NCI-H128 (cell line): ENCODE results near the gene XIRP2.
A peak's percentile ranks its signal among the peaks of the same experiment; 100 is the strongest.

Source experiments
- DNase-seq: peaks from one replicate; lab custom pipeline; 2025; ENCODE audit not compliant: unreplicated experiment; lab: John Stamatoyannopoulos, UW

XIRP2 gene

DNA sequence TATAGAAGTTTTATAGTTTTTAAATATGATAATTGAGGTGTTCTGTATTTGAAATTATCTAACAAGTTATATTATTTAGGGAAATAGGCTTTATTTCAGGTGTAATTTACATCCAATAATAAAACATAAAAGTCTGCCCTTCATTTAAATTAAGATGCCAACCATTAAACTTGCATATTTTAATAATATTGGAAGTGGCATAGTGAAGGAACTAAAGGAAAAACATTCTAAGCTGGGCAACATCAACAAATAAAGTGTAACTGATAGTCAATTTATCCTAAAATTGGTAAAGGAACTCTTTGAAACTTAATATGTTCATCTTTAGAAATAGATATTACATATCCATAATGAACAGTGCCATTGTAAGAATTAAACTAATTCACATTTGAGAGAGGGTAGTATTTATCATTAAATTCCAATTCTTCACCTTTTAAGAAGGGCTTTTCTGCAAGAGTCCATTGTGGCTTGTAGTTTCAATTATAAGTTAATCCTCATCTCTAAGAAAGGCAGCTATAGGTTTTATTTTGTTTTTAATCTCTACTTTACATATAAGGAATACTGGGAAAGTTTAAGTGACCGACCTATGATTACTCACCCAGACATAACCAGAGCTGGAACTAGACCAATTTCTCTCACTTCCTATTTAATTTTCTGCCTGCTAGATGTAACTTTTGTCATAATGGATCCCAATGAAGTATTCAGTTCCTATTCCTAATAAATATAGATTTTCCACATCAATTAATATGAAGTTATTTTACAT is 401.6 kb downstream of the XIRP2 start:
- no peak for DNase-seq

DNA sequence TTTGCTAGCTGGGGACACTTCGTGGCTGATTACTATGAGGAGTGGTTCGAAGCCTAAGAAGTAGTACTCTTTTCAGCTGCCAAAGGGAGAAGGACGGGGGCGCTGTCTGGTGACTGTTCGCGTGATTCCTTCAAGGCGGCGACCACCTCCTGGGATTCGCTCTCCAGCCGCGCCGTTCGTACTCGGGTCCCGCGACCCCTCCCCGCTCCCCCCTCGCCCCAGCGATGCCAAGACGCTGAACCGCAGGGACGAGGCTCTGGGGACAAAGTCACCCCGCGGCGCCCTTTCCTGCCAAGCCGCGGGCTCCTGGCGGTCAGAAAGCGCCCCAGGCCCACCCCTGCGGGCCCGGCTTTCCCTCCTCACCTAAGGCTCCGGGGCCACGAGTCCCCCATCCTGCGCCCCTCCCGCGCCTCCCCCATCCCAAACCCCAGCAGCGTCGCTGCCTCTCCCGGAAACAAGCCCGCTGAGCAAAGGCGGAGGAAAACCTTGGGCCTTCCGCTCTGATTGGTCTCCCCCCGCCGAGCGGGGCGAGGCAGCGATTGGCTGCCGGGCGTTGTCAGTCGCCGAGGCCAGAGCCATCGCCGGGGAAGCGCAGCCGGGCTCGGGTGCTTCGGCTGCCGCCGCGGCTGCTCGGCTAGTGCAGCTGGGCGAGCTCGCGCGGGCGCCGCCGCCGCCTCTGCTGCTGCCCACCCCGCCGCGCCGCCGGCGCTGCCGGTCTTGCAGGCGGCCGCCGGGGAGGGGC is 404.3 kb downstream of the XIRP2 start, which contains the start of gene B3GALT1:
Gene B3GALT1, plus strand, starts transcription at position 572 of the 742 bp plus-strand sequence.
- peak; percentile 78 for DNase-seq

DNA sequence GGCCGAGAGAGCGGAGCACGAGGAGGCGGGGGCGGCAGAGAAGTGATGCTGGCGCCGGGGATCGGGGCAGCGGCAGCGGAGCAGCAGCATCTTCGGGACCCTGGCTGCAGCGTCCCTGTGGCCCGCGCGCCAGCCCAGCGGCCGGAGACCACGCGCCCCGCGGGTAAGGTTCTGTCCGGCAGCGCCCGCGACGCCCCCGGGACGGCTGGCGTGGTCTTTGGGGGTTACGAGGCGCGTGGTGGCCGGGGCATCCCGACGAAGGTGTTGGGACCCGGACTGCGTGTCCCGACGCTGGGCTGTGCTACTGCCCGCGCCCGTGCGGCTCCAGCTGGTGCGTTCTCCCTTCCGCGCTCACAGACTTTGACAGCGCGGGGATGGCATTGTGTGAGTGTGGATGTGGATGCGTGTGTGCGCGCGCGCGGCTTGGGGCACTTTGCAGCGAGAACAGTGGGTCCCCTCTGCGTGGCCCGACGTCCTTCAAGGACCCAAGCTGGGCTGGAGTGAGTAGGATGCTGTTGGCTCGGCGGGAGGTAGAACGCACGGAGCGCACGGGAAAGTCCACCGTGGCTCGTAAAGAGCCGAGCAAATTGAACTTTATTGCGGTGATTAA is 405.0 kb downstream of the XIRP2 start:
- DNase-seq = peak; percentile 13

DNA sequence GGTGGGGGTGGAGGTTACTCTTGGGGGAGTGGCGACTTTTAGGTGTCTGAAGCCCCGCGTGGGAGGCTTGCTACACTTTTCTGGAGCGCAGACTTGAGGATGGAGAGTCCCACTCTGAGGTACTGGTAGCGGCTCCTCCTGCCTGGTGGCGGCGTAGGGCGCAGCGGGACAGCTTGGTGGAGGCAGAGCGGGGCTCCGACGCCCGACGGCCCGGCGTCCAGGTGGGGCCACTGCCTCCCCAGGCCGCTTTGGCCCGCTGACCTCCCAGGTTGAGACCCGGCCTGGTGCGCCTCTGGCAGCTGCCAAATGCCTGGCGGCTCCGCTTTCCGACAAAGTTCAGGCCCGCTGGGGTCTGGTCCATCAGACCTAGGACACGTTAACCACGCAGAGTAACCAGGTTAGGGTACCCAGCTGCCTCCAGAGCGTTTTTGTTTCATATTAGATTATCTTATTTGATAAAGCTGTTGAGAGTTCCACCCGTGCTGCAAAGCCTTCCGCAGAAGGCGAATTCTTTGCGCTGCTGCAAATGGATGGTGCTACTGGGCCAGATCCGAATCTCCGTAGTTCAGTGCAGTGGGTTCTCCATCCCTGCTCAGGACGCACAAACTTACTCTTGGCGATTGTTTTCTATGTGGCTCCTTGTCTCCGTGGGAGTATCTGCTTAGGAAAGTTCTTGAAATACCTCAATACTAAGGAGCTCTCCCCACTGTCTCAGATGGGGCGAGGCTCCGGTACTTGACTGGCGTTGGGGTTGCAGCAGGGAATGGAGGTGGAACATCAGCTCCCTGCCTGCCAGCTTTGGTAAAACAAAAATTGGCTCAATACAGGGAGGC is 405.9 kb downstream of the XIRP2 start:
- no peak for DNase-seq

DNA sequence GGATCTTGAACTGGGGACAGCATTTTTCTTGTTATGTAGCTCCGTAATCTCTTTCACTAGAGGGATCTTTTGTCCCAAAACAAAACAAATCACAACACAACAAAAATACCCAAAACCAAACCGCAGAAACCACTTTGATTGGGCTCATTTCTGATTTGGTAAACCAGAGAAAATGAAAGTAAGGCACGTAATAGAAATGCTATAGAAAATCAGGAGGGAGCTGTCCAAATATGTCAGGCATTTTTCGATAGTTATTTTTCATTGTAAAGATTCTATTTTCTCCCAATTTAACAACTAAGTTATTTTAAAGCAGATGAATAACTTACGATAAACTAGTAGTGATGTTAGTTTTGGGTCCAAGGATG is 406.5 kb downstream of the XIRP2 start:
- no peak for DNase-seq

DNA sequence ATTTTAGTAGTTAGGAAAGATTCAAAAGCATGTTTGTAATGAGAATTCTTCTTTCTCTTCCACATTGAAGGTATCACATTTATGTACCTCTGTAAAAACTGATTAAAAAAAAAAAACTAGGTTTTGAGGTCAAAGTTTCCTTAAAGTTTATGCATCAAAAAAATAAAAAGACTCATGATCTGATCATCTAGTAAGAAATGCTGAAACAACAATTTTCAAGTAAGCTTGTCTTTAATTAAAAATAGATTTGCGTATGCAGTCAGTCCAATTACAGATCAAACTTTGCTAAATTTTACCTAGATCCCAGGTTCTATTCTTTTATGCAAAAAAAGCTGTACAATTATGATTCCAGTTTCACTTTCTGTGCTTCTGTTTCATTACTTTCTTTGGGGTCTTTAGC is 409.0 kb downstream of the XIRP2 start:
- no peak for DNase-seq

DNA sequence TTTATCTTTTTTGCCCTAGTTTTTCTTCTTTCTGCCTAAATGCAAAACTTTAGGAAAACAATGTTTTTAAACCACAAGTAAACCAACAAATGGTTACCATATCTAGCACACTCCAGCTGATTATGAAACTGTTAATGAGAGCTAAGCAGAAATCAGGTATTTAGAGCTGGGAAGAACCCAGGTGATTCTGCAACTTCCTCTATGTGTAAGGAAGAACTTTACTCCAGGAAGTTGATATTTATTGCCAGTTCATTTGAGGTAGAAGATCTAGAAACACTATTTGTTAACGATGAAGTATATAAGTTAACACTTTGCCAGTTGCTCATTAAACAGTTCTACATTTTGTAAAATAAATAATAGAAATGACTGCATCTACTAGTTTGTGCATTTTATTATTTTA is 409.7 kb downstream of the XIRP2 start:
- no peak for DNase-seq
